NCI-H1092 (cell line): ENCODE measurements around the gene NUB1.
A peak's percentile ranks its signal among the peaks of the same experiment; 100 is the strongest.

Source experiments
- DNase-seq: peaks from one replicate; lab custom pipeline; 2025; lab: John Stamatoyannopoulos, UW

The NUB1 gene

DNA sequence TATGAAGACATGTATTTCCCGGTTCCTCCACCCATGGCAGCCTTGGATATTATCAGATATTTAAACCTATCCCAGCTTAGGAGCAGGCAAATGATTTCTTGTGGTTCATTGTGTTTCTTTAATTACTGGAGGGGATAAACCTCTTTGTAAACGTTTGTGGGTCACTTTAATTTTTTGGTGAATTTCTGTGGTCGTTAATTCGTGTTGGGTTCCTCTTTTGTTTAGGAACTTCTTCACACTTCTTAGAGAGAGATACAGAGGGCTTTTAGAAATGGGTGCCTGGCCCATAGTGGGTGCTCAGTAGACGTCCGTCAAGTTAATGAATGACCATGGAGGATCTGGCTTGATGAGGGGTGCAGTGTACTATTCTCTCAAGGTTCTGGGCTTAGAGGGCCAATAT is 27.2 kb upstream of the NUB1 start:
- no peak for DNase-seq

DNA sequence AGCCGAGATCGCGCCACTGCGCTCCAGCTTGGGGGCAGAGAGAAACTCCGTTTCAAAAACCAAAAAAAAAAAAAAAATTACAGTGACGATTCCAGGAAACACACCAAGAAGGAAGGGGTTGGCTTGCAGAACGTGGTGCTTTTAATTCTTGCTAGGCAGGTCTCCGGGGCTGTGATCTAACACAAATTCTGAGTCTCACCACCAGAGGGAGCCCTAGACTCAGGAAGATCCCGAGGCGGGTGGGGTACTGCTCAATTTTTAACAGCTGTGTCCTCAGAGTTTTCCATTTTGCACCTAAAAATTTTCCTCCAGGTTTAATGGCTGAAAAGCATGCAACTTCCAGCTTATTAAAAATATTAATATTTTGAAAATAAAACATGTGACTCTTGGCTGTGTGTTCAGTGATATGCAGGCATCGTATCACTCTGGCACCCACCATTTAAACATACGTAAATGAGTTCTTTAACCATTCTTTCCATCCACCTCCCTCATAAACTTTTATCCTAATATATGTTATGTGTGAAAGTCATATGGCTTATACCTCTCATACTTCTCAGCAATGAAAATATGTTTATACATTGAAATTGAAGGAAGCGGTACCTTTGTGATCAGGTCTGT is 26.5 kb upstream of the NUB1 start:
- peak; percentile 65 for DNase-seq

DNA sequence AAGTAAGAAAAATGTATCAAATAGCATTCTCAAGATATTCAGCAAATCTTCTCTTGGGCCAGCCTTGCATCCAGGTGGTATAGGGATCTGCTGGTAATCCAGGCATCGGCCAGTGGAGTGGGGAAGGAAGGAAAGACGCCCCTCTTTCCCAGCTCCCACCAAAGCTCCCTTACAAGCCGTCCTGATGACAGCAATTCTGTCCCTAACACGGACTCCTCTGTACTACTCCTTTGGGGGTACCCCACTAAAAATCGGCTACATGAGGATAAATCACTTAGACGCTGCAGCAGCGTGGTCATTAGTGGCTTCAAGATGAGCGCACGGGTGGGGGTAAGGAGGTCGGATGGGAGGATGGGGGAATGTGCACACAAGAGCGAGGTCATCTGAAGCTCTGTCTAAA is 24.7 kb upstream of the NUB1 start:
- no peak for DNase-seq

DNA sequence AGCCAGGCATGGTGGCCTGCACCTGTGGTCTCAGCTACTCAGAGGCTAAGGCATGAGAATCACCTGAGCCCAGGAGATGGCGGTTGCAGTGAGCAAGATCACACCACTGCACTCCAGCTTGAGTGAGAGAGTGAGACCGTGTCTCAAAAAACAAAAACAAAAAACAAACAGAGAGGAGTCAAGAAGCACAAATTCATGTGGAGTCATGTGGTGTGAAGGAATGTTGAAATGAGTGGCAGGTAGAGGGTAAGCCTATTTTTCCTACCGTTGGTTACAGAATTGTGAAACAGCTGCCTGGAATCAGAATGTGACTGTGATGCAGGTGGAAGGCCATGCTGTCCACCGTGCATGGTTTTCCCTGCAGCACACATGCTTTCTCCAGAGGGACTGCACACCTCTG is 23.7 kb upstream of the NUB1 start:
- no peak for DNase-seq

DNA sequence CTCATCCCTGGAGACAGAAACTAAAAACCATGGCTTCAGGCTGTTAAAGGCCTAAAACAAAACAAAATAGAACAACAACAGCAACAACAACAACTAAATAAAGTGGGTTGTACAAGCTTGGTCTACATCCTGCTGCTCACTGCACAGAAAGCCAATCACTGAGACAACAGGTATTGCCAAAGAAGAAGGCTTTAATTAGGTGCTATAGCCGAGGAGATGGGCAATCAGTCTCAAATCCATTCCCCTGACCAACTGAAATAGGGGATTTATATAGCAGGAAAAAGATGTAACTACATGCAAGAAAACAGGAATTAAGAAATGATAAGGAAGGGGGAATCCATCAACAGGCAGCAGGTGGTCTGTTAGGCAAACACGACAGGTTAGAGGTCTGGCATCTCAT is 22.4 kb upstream of the NUB1 start:
- DNase-seq: no peak

DNA sequence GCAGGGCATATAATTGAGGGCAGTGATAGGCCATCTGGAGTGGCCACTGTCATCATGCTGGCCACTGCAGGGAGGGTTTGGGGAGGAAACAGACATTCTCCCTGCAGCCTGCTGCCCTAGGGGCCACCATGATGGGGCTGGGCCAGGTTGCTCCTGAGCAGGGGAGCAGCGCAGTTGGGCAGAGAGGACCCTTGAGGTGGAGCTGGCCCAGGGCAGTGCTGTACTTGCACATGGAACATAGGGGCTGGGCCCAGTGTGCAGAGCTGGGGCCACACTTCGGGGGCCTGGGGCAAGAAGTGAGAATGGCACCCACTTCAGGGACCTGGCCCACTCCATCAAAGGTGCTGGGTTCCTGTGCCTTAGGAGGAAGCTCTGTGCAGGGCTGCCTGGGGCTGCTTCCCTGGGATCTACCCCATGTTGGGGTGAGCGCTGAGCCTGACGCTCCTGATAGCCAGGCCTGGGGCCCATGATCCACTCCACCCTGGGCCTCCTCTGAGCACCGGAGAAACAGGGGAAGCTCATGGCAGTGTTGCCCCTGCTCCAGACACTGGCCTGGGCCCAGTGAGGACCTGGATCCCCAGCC is 21.3 kb upstream of the NUB1 start:
- DNase-seq: no peak

DNA sequence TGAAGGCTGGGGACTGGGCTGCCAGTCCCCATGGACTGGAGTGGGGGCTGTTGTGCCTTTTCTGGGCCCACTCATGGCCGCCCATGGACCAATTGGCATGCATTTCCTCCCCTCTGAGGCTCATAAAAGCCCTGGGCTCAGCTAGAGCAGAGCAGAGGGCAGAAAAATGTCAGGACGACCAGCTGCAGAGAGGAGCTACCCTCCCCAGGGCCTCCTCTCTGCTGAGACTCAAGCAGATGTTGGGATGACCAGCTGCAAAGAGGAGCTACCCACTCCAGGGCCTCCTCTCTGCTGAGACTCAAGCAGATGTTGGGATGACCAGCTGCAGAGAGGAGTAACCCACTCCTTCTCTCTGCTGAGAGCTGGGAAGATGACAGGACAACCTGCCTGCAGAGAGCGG is 20.3 kb upstream of the NUB1 start:
- no peak for DNase-seq

DNA sequence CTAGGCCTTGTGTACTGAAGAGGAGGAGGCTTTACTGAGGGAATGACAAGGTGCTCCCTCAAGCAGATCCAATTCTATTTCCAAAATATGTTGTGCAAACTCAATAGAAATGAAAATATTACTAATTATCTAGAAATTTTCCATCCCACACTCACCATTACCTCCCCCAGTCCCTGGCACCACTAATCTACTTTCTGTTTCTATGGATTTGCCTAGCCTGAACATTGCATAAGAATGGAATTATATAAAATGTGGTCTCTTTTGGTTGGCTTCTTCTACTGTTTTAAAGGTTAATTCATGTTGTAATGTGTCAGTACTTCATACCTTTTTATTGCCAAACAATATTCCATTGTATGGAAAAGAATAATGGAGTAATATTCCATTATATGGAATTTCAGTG is 18.7 kb upstream of the NUB1 start:
- DNase-seq: no peak

DNA sequence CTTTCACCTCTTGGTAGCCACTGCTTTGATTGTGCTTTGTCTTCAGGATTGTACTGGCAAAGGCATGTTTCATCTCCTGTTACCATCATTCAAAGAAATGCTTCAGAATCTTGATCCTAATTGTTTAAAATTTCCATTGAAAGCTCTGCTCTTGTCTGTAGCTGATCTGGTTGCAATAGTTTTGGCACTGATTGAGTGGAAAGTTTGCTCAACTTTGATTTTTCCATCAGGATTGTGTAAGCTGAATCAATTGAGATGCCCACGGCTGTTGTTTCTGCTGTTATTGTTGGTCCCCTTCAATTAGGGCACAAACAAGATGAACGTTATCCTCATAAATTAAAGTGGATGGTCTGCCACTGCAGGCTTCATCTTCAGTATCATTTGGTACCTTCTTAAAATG is 14.6 kb upstream of the NUB1 start:
- no peak for DNase-seq

DNA sequence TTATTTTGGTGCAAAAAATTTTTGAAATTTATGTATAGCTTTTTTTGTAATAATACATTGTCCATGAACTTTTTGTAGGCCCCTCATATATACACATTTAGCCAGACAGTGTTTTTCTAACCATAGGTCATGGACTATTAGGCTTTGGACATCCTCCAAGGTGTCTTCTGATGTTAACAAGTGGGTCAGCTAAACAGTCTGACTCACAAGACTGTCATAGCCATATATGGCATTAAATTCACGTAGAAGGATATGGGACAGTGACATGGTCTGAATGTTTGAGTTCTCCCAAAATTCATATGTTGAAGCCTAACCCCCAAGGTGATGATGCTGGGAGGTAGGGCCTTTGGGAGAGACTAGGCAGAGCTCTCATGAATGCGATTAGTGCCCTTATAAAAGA is 14.0 kb upstream of the NUB1 start:
- no peak for DNase-seq

DNA sequence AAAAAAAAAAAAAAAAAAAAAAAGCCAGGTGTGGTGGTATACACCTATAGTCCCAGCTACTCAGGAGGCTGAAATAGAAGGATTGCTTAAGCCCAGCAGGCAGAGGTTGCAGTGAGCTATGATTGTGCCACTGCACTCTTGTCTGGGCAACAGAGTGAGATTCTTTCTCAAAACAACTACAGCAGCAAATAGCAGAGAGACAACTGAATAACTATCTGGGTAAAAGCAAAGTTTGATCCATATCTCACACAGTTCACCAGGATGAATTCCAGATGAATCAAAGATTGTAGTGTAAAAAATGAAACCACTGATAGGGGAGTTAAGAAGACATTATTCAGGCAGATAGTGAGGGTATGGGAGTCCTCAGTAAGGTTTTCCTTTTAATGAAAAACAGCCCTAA is 11.4 kb upstream of the NUB1 start:
- DNase-seq: no peak

DNA sequence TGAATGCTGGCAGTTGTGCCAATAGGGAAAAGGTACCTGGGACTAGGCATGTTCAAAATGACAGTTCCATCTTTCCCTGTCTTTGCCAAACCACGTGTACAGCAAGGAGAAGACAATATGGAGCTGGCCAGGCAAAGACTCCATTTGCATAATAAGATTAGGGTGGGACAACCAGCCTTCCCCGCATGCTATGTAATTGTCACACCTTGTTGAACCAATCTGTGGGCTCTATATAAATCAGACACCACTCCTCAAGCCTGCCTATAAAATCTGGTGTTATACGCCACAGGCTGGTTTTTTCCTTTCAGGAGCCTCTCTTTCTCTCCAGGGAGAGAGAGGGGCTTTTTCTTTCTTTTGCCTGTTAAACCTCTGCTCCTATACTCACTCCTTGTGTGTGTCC is 11.0 kb upstream of the NUB1 start:
- no peak for DNase-seq

DNA sequence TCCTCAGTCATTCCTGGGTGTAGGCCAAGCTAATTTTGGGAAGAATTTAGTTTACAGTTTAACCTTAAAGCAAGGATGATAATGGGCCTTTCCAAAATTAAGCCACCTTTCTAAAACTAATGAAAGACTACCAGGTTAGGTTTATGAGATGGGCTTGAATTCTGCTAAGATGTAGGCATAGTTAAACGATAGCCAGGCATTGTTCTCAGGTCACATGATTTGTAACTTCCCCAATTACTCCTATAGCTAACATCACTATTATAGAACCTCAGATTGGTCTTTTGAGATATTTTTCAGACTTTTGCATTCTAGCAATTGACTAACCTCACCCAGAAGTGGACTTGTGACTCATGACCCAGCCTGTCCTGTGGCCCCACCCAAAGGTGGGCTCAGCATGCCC is 7.0 kb upstream of the NUB1 start:
- no peak for DNase-seq

DNA sequence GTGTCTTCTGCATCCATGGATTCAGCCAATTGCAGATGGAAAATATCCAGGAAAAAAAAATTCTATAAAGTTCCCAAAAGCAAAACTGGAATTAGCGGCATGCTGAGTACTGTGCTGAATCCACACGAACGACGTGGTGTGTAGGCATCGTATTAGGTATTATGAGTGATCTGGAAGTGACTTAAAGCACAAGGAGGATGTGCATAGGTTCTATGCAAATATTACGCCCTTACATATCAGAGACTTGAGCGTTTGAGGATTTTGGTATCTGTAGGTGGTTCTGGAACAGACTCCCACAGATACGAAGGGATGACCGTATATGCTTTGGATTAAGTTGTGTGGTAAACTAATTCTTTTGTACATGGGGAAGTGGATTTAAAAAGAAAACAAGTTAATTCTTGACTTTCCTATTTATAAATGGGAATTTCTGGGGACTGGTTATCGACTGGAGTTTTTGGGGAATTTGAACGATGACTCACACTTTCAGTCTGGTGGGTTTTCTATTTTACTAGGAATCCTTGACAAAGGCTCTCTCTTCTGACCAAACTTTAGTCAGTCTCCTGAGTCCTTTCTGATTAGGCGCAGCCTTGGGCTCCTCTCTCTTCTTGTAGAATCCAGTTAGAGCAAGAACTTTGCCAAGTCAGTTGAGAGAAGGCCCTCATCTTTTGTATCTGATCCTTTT is 5.4 kb upstream of the NUB1 start:
- DNase-seq: no peak

DNA sequence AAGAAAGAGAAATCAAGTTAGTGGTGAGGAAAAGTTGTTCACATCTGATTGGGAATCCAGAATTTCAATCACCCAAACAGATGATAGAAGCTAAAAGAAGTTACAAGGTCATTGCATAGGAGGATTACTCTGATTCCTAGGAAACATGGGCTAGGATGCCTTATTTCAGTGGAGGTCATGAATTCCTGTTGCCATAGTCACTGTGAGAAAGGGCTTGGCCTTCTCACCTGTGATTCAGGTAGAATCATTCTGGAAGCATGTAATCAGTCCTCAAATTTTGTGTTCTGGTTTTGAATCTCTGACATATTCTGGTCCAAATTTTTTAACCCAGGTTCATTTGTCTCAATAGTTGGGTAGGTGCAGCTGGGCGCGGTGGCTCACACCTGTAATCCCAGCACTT is 4.3 kb upstream of the NUB1 start:
- no peak for DNase-seq

DNA sequence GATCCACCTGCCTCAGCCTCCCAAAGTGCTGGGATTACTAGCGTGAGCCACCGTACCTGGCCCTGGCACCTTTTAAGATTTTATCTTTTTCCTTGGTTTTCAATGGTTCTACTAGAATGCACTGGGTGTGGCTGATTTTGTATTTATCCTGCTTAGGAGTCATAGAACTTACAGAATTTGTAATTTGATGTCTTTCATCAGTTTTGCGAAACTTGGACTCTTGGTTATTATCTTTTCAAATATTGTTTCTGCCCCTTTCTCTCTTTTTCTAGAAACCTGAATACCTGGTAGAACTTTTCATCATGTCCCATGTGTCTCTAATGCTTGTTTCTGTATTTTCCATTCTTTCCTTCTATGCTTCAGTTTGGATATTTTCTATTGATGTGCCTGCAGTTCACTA is 2.8 kb upstream of the NUB1 start:
- no peak for DNase-seq

DNA sequence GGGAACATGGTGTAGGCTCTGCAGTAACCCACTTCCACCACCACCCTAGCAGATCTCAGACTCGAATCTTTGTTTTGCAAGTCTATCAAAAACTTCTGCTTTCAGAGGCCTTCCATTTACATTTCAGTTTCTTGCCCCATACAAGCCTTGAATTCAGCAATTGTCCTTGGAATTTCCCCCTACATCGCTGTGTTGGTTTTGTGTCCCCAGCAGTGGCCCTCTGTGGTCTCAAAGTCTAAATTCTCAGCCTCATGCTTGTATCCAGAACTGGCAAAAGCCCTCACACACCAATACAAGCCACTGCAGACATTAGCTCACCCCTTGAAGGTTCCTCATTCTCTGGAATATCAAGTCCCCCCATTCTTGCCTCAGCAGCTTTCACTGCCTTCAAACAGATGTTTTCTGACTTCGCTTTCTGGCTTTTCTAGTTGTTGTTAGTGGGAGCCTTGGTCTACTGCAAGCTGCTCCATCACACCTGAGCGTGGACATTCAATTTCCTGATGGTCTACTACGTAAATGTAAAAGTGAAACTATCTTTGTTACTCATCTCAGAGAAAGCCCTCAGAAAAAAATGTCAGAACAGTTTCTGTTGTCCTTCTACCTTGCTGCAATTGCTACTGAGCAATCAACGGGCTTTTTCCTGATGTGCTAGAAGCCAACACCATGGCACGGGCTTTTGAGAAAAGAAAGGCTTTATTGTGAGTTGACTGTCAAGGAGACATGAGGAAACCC is 1.8 kb upstream of the NUB1 start:
- no peak for DNase-seq

DNA sequence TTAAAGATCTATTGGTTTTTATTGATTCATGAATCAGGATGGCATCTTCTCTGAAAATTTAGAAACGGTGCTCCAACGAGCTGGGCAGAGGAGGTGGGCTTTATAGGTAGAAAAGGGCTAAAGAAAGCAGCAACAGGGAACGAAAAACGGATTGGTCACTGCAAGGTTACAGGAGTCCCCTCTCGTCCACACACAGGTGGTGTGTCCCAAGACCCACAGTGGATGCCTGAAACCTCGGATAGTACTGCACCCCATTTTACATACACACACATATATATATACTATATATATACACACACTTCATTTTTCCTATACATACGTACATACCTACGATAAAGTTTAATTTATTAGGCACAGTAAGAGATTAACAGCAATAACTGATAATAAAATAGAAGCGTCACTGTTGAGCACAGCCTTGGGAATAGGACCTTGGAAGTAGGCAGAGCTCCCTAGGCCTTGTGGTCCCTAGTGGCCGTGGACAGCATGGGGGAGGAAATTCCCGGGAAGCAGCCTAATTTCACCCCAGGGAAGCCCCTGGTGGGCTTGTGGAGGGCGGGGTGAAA is 737 bp upstream of the NUB1 start:
- no peak for DNase-seq

DNA sequence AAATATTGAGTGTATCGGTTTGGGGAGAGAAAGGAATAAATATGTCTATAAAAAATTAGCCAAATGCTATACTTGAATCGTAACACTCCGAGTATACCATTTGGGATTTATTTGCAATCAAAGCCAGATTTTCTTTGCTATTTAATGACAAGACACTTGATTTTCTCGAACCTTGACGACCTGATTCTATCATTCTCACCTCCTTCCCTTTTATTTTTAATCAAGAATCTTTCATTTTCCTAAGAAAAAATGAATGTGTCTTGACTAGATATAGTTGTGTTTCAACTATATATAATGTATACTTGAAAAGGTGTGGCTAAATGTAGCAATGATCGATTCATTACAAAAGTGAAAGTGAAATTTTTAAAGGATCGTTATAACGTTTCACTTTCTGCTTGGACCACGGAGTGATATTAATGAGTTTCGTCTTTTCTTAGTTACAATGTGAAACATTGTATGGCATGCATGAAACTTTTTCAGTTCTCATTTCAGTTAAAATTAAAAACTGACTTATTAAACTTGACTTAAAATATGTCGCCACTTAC is 562 bp downstream of the NUB1 start:
- DNase-seq: no peak

DNA sequence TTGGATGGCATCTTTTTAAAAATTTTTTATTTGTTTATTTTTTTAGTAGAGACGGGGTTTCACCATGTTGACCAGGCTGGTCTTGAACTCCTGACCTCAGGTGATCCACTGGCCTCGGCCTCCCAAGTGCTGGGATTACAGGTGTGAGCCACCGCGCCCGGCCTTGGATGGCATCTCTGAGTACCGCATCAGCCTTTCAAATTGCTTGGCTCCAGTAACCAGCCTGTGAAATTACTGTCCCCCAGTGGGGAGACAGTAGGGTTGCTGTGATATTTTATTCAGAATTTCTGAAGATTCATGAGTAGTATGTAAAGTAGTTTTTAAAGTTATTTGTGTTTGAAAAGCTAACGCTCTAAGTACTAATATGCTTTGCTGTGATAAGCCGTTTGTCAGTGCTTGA is 1.2 kb downstream of the NUB1 start:
- DNase-seq: no peak

DNA sequence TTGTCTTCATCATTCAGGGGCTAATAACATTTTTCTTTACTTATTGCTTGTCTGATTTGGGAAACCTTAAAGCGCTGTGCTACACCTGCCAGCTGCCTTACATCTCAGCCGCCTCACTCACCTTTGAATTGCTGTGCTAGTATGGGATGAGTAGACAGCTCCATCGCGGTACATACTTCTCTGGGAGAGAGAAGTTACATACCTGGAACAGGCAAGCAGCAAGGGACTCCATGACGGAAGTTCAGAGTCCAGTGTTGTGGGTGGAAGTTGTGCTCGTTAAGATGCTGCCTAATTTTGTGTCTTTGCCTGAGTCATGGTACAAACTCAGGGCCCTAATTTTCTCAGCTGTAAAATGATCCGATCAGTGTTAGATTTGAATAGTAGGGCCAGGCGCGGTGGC is 1.9 kb downstream of the NUB1 start:
- DNase-seq: no peak

DNA sequence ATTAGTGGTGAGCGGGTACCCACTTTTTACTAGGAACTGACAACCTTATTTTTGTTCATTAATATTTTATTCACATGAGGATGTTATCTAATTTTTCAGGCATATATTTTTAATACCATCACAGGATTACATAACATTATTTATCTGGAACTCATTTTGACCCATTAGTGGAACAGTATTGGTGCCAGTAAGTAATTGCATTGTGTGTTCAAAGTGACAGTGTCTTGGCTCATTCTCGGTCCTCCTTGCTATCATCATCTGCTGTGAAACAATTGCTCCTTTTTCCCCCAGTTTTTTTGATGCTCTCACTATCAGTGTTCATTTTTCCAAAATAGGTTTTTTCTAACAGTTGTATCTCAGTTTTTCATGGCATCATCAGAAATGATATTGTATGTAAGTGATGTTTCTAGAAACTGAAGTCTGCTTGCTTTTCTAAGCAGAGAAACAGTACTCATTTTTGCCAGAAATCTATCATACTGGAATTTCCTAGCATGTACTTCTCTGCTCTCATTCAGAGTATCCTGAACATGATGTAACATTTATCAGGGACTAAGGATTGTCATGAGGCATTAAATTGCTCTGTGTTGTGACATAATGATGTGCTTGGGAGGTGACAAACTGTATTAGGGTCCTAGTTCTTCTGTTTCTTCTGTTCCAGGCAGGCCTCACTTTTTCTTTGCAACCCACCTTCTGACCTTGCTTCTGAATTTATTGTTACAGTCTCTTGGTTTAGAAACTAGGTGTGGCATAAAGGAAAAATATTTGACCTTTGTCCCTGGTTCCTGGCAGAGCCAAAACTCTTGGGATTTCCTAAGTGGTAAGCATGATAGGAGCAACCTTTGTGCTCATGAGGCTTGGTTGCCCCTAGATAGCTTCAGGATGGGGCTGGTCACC is 4.2 kb downstream of the NUB1 start:
- no peak for DNase-seq
